Glomerular visceral epithelial cell (primary cell): ENCODE data around the gene ORMDL2.

Experiments
- DNase-seq: peaks from one replicate; pipeline ENCODE4 v3.0.0-alpha.2; 2016; ENCODE audit errors: extremely low spot score

Gene ORMDL2

GRCh38 chr12:55817345-55818139, at the start of gene ORMDL2, which contains the start of gene SARNP:
ORMDL2 (plus strand) TSS chr12:55818041; CDS start chr12:55819000, 959 bp downstream.
SARNP (minus strand) TSS chr12:55817724; CDS start chr12:55817701, 23 bp downstream.
- DNase-seq = peak; percentile 99

GRCh38 chr12:55771736-55772135, 46.1 kb upstream of the ORMDL2 start:
- DNase-seq = no peak

GRCh38 chr12:55777856-55778255, 40.0 kb upstream of the ORMDL2 start:
- DNase-seq = no peak

- no peak for DNase-seq
Measured at GRCh38 chr12:55780685-55781084, 37.2 kb upstream of the ORMDL2 start.

- DNase-seq = no peak
Measured at GRCh38 chr12:55788546-55788945, 29.3 kb upstream of the ORMDL2 start.

- DNase-seq = no peak
Measured at GRCh38 chr12:55789171-55789570, 28.7 kb upstream of the ORMDL2 start.

GRCh38 chr12:55789893-55790292, 27.9 kb upstream of the ORMDL2 start:
- no peak for DNase-seq

- no peak for DNase-seq
Measured at GRCh38 chr12:55795950-55796349, 21.9 kb upstream of the ORMDL2 start.

- DNase-seq = peak; percentile 16
Measured at GRCh38 chr12:55797068-55797467, 20.8 kb upstream of the ORMDL2 start.

- DNase-seq = no peak
Measured at GRCh38 chr12:55797550-55797949, 20.3 kb upstream of the ORMDL2 start.

GRCh38 chr12:55806982-55807381, 10.9 kb upstream of the ORMDL2 start:
- DNase-seq = no peak

GRCh38 chr12:55809274-55809673, 8.6 kb upstream of the ORMDL2 start:
- no peak for DNase-seq

- no peak for DNase-seq
Measured at GRCh38 chr12:55812088-55812487, 5.8 kb upstream of the ORMDL2 start.

- no peak for DNase-seq
Measured at GRCh38 chr12:55814257-55814656, 3.6 kb upstream of the ORMDL2 start.

GRCh38 chr12:55815473-55815872, 2.4 kb upstream of the ORMDL2 start:
- no peak for DNase-seq

GRCh38 chr12:55816881-55817344, 928 bp upstream of the ORMDL2 start:
- DNase-seq = peak; percentile 16

GRCh38 chr12:55818140-55818728, 393 bp downstream of the ORMDL2 start:
- DNase-seq = no peak

- DNase-seq = no peak
Measured at GRCh38 chr12:55818886-55819285, 1.0 kb downstream of the ORMDL2 start.

GRCh38 chr12:55820679-55821078, 2.8 kb downstream of the ORMDL2 start:
- DNase-seq = peak; percentile 16

- peak; percentile 33 for DNase-seq
Measured at GRCh38 chr12:55822228-55822627, 4.4 kb downstream of the ORMDL2 start.

- no peak for DNase-seq
Measured at GRCh38 chr12:55823419-55823818, 5.6 kb downstream of the ORMDL2 start.

GRCh38 chr12:55824726-55825125, 6.9 kb downstream of the ORMDL2 start:
- DNase-seq = no peak

- DNase-seq = no peak
Measured at GRCh38 chr12:55827806-55828205, 10.0 kb downstream of the ORMDL2 start.
